HG02571 (cell line): Measurements from ENCODE around the gene GABRR1.
"Not testable (repeated sequence)": the region's sequence is repeated elsewhere in the genome, so short reads cannot be mapped to it uniquely, and the experiment has no call there.

Source experiments
- ATAC-seq: cut with Tn5 transposase; IDR thresholded peaks from one replicate; pipeline ENCODE4 v1.9.1; 2021; ENCODE audit warnings: mild to moderate bottlenecking, moderate library complexity; ENCODE audit not compliant: unreplicated experiment

GABRR1 gene

DNA sequence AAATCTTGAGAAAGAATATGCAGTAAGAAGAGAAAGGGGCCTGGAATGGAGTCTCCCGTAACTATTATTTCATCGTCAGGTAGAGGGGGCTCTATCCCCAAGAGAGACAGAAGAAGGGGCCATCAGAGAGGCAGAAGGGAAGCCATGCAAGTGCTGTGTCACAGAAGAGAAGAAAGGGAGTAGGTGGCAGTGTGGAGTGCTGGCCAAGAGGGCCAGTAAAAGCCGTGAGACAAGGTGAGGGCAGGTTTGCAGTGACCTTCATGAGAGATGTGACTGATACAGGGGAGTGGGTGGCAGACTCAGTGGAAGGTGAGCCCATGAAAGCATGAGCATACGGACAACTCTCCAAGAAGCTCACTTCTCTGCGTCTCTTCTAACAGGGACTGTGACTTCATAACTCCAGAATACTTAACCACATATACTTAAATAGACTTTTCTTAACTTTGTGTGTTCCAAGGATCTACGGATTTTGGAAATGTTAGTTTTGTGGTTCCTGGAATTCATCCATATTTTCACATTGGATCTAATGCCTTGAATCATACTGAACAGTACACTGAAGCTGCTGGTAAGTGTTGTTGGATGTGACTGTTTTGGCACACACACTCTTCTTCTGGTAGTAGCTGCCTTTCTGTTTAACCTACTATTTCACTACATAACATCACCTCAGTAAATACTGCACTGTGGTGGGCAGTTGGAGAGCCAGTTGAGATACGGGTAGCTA lies 55.7 kb downstream of the GABRR1 start:
- no peak for ATAC-seq

DNA sequence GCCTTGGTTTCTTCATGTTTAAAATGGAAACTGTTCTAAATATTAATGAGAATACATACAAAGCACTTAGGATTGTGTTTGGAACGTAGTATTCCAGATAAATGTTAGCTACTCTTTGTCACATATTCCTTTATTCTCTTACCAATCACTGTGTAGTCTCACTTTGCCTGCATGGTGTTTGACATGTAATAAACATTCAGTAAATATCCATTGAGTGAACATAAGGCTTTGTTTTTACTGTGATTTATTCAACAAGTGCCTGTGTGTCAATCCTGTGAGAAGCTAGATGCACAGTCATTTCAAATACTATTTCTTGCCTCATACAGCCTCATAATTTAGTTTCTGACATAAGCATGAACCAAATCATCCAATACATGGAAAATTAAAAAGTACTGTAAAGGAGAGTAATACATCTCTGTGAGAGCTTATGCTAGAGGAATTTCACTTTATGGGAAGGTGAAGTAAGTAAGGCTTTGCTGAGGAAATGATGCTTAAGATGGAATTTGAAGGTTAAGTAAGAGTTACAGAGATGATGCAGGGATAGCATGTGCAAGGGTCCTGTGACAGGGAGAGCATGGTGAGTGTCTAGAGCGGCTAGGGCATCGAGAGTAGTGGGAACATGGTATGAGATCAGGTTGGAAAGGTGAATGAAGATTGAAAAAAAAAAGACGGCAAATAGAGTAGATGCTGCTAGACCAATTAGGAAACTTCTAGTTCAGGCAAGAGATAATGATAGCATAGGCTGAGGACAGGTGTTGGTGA lies 56.6 kb downstream of the GABRR1 start:
- ATAC-seq: no peak

DNA sequence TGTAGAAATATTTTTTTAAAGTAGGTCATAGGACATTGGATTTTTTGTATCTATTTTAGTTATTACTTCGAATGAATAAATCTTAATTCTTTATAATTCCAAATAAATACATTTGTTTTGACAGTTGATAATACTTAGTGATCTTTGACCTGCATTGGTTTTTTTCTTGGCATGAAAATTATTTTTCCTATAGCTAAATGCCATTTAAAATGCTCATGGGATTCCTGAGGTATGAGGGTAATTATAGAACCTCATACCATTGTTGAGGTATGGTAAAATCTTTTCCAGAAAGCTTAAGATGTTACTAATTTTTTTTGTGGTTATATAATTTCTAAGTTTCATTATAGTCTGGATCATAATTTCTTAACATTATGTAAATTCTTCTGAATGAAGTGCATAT lies 63.0 kb downstream of the GABRR1 start:
- ATAC-seq: no peak

DNA sequence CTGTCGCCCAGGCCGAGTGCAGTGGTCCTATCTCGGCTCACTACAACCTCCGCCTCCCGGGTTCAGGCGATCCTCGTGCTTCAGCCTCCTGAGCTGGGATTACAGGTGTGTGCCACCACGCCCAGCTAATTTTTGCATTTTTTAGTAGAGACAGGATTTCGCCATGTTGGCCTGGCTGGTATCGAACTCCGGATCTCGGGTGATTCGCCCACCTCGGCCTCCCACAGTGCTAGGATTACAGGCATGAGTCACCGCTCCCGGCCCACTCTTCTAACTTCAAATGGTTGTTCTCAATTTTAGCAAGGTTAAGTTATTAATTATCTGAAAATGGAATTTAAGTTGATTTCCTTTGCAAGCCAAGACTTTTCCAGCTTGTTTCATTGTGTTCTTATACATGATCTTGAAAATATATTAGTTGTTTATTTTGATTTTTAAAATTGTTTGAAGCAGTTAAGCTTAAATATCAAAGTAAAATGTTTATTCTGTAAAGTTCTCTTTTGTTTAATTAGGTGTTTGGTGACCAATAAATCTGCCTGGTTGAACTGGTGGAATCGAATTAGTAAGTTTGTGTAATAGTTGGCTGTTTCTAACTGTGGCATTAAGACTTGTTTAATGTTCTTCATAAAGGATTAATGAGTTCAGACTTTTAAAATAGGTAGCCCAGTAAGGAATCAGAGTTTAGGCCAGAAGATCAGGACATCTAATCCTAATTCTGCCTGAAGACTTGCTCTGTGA lies 69.0 kb downstream of the GABRR1 start:
- no peak for ATAC-seq

DNA sequence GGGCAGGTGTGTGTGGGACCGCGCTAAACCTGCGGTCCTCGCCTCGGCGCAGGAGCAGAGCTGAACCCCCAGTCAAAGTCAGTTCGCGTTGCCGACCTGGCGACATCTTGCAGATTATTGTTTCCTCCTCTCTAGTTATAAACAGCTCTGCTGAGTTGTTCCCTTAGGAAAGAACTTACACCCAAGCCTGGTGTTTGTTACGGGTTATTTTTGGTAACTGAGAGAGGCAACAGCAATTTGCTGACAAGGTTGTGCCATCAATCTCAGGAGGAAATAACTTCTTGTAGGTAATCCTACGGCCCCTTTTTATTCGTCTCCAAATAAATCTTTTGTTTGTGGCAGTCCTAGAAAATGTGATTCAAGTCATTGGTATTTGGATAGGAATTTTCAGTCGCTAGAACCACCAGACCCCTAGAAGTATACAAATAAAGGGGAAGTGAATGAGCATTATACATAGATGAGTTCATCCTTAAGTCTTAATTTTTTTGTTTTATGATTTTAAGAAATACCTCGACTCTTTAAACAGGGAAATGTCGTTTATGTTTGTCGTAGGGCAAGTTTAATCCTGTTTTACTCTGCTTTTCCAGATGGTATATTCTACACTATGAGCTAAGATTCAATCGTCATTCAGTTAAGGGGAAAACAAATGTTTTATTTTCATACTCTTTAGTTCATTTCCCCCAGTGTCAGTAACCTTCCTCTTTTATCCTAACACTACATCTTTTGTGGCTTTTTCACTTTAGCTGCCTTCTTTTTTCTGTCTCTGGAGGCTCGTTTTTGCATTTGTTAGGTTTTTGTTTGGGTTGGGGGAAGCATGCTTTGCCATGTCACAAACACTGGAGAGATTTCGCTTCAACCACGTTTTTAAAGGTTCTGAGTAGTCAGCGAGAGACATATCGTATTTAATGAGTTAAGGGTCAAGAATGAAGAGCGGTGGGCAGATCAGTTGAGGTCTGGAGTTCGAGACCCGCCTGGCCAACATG lies 70.1 kb downstream of the GABRR1 start:
- no peak for ATAC-seq

DNA sequence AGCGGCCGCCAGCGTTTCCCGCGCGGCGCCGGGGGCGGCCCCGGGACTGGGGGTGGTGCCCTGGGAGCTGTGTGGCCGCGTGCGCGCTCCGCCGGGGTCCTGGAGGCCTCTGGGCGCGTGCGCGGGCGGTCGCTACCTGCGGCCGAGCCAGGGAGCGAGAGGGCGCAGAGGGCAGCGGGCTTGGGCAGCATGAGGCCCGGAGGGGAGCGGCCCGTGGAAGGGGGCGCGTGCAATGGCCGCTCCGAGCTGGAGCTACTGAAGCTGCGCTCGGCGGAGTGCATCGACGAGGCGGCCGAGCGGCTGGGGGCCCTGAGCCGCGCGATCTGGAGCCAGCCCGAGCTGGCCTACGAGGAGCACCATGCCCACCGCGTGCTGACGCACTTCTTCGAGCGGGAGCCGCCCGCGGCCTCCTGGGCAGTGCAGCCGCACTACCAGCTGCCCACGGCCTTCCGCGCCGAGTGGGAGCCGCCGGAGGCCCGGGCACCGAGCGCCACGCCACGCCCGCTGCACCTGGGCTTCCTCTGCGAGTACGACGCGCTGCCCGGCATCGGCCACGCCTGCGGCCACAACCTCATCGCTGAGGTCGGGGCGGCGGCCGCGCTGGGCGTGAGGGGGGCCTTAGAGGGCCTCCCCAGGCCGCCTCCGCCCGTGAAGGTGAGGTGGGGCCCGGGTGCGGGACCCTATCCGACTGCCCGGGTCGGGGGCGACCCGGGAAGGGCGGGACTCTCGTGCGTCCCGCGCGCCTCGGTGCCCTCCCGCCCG lies 71.0 kb downstream of the GABRR1 start, which contains the start of gene PM20D2:
Gene PM20D2, plus strand, starts transcription at position 100 of the 762 bp plus-strand sequence. Its CDS starts 90 bp downstream, at position 190.
- ATAC-seq: peak; percentile 58

DNA sequence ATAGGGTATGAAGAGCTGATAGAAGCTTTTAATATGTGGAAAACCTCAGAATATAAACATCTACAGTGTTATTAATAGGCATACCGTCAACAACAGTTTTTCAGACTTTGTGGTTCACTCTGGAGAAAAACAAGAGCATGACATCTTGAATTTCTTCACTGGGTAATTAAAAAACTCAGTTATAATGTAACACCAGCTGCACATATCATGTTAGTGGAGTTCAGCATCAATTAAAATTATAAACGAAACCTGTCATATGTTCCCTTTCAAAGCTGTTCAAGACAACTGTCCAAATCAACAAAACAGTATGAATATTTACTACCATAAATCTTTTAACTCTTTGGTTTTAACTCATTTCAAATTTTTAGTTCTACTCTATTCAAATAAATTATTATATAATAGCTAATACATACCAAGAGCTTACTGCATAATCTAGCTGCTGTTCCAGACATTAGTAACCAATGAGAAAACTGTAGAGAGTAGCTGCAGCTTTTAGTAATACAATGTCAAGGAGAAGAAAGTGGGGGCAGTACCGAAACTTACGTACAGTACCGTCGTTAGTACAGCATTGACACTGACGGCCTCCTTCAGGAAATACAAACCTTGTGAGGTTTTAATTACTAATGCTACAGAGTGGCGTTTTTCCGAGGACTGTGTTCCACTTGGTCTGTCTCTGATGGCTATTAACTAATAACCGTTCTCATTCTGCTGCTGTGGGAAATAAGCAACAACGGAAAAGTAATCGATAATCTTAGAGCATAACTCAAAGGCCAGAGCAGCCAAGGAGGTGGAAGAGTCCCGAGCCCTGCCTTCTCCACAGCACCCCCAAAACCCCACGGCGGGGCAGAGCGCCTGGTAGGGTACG lies 71.8 kb downstream of the GABRR1 start:
- peak; percentile 63 for ATAC-seq

DNA sequence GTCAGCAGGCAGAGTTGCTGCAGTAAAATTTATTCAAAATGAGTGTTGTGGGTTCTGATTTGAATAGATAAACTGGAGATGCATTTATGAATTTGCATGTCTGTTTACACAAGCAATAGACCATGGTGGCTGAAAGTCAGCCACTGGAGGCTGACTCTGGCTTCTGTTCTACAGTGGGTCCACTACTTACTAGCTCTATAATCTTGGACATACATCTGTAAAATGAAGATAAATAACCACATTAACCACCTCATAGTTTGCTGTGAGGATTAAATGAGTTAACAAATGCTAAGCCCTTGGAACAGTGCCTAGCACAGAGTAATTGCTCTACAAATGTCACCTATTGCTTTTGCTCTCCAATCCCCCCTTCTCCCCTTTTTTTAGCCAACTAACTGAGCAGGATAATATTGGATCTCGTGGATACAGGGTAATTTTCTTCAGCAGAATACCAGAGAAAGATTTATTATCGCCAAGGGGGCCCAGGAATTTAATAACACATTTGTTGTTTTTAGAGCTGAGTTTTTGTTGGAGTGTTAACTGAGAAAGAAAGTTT lies 72.7 kb downstream of the GABRR1 start:
- ATAC-seq: peak; percentile 33

DNA sequence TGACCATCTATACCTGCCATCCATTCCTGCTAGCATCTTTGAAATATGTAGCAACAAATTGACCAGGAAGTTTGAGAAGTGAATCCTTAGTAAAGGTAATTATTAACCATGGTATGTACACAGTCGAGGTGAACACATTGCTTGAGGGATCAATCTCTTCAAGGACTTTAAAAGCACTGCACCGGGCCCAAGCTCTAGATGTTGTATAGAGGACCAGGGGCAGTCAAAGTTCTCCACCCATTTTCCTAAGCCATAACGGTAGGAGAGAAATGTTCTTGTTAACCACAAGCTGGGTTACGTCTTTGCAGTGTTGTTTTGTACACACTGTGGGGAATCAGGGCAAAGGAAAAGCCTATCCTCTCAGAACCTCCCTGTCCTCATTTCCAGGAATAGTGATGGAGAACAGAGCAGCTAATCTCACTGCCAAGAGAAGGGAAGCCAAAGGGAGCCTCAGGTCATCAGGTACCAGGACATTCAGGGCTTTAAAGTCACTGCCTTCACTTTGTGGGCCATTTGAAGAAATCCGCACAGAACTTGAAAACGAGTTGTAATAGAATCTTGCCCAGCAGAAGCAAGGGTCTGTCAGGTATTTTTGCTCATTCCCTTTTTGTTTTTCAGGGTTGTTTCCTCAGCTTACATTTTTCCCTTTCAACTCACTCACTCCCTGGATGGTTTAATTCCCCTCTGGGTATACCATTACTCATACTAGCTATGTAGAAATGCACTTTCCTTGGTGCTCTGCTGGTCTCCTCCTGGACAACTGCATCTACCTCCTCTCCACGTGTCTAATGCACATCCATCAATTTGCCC lies 76.6 kb downstream of the GABRR1 start:
- ATAC-seq: no peak

DNA sequence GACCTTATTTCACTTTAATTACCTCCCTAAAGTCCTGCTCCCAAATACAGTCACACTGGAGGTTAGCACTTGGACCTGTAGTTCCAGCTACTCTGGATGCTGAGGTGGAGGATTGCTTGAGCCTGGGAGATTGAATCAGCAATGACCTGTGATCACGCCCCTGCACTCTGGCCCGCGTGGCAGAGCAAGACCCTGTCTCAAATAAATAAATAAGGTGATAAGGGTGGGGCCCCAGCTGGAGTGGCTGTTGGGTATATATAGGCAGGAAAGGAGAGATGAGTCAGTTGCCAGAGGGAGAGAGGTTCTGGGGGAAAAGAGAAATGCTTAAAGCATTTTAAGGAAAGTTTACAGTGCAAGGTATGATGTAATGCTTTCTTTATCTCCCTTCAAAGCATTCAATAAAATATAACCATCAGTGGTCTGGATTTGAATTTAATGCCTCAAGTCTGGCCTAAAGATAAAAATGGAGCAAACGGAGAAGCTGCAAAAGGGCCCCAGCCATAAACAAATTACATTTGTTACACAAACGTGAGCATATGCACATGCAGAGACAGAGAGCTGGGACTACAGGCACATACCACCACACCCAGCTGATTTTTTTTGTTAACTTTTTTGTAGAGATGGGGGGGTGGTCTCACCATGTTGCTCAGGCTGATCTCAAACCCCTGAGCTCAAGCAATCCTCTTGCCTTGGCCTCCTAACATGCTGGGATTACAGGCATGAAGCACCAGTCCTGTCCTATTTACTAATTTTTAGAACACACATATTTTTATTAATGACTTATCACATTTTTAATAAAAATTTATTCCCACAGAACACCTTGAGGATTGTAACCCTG lies 77.4 kb downstream of the GABRR1 start:
- ATAC-seq: no peak

DNA sequence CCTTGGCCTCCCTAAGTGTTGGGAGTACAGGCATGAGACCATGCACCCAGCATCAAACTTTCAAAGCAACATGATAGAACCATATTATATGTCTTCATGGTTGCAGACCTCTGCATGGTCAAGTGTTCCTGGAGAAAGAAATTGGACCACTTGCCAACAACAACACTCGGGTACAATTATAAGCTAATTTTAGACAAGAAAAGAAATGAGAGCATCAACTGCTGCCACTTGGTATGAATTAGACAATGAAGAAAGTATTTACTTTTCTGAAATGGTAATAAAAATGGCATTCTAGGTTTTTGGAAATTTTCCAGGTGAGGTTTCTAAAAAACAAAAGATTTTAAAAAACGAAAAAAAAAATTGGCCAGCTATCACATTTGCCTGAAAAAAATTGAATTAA lies 79.0 kb downstream of the GABRR1 start:
- no peak for ATAC-seq

DNA sequence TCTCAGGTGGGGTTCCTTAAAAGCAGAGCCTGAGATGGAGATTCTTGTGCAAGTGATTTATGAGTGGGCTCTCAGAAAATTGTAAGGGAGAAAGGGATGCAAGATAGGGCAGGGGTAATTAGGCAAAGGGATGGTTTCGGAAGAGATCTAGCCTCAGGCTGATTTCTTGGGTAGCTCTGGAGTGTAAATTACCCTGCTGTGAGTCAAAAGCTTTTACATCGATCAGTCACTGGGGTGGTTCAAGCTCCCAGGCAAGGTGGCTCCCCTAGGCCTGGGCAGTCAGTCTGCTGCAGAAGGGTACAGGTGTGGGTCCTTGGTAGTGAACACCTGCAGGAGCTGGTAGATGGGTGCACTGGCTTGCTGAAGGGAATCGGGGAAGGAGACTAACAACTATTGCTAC lies 82.4 kb downstream of the GABRR1 start:
- no peak for ATAC-seq

DNA sequence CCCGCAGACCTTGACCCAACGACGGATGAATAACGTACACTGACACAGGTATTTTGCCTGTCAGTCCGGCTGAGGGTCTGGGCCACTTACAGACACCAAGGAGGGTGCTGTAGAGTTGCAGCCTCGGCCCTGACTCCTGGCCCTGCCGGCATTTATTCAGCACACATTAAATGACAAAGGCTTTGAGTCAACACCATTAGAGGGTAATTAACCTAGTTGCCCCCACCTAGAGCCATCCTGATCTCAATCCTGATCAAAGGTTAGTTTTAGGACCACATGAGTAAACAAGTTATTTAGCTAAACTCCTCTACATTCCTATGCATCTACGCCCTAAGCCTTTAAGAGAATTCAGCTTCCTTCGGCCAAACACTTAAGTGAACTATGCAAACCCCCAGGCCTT lies 83.2 kb downstream of the GABRR1 start:
- no peak for ATAC-seq

DNA sequence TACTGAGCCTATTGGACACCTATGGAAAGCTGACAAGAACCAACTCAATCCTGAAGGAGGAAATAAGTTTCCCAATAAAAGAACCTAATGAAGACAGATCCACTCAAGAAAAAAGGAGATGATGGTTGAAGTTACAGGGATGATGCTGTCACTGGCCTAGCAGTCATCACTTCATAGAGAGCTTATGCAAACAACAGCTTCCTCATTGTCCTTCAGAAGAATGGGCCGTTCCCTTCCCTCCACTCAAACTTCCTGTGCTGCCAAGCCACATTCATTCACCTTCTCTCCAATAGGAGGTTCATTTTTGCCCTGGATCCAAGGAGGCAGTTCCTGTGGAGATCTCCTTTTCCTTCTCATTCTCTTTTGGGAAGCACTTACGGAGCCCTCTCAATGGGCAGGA lies 85.1 kb downstream of the GABRR1 start:
- ATAC-seq: no peak

DNA sequence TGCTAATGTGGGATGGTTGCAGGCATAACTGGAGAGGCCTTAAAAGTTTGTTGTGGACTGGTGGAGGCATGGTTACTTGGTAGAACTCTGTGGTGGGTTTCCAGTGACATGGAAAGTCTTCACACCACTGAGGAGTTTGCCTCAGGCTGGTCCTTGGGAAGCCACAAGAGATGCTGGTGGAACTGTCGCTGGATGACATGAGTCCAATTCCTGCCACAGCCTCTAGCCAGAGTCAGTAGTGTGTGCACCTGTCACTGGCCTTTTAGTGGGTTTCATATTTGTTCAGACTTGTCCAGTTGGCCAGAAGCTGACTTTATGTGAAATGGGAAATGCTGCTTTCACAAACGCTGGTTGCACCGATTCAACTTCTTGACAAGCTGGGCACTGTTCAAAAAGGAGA lies 85.6 kb downstream of the GABRR1 start:
- no peak for ATAC-seq

DNA sequence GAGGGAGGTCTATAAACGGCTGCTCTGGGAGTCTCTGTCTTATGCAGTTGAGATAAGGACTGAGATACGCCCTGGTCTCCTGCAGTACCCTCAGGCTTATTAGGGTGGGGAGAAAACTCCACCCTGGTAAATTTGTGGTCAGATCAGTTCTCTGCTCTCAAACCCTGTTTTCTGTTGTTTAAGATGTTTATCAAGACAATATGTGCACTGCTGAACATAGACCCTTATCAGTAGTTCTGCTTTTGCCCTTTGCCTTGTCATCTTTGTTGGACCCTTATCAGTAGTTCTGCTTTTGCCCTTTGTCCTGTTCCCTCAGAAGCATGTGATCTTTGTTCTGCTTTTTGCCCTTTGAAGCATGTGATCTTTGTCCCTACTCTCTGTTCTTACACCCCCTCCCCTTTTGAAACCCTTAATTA lies 88.9 kb downstream of the GABRR1 start:
- ATAC-seq: not testable (repeated sequence)
